GM18499 (cell line): Measurements from ENCODE around the gene KRT39.
"Not testable (repeated sequence)": the region's sequence is repeated elsewhere in the genome, so short reads cannot be mapped to it uniquely, and the experiment has no call there.

Experiments
- ATAC-seq: cut with Tn5 transposase; IDR thresholded peaks from one replicate; pipeline ENCODE4 v1.9.1; 2021; ENCODE audit warnings: moderate number of reproducible peaks; ENCODE audit not compliant: insufficient read depth, unreplicated experiment

The KRT39 gene

GRCh38 chr17:40944531-40944930 lies 22.2 kb downstream of the KRT39 start:
- no peak for ATAC-seq

GRCh38 chr17:40942553-40942952 lies 24.2 kb downstream of the KRT39 start:
- ATAC-seq, result no peak

- ATAC-seq, result no peak
Observed at GRCh38 chr17:40940266-40940665, 26.5 kb downstream of the KRT39 start.

- ATAC-seq, result no peak
Observed at GRCh38 chr17:40938981-40939380, 27.8 kb downstream of the KRT39 start.

- no peak for ATAC-seq
Observed at GRCh38 chr17:40937384-40937819, 29.3 kb downstream of the KRT39 start, which contains the start of gene KRT23. Gene KRT23, minus strand, starts transcription at chr17:40937646. Its CDS starts 1,043 bp downstream, at chr17:40936603.

- no peak for ATAC-seq
Observed at GRCh38 chr17:40936976-40937375, 29.8 kb downstream of the KRT39 start.

GRCh38 chr17:40936437-40936971 lies 30.2 kb downstream of the KRT39 start:
- ATAC-seq, result no peak

GRCh38 chr17:40935624-40936023 lies 31.1 kb downstream of the KRT39 start:
- ATAC-seq, result no peak

GRCh38 chr17:40932608-40933007 lies 34.1 kb downstream of the KRT39 start:
- ATAC-seq, result no peak

GRCh38 chr17:40931311-40931710 lies 35.4 kb downstream of the KRT39 start:
- ATAC-seq, result no peak

- no peak for ATAC-seq
Observed at GRCh38 chr17:40926341-40926740, 40.4 kb downstream of the KRT39 start.

- ATAC-seq, result no peak
Observed at GRCh38 chr17:40922239-40922638, 44.5 kb downstream of the KRT39 start.

GRCh38 chr17:40921026-40921425 lies 45.7 kb downstream of the KRT39 start:
- ATAC-seq, result no peak

- not testable (repeated sequence) for ATAC-seq
Observed at GRCh38 chr17:40917116-40917515, 49.6 kb downstream of the KRT39 start.

- ATAC-seq, result no peak
Observed at GRCh38 chr17:40916366-40916765, 50.4 kb downstream of the KRT39 start.

GRCh38 chr17:40915721-40916256 lies 51.0 kb downstream of the KRT39 start:
- ATAC-seq, result no peak

- ATAC-seq, result peak; percentile 50
Observed at GRCh38 chr17:40915199-40915661, 51.5 kb downstream of the KRT39 start.

- no peak for ATAC-seq
Observed at GRCh38 chr17:40914075-40914855, 52.5 kb downstream of the KRT39 start.

GRCh38 chr17:40912486-40913210 lies 54.1 kb downstream of the KRT39 start:
- ATAC-seq, result no peak

- no peak for ATAC-seq
Observed at GRCh38 chr17:40910441-40910841, 56.3 kb downstream of the KRT39 start.

- ATAC-seq, result no peak
Observed at GRCh38 chr17:40909755-40910154, 57.0 kb downstream of the KRT39 start.
